HG02678 (cell line): ENCODE measurements around the gene DCANP1.
"Not testable (repeated sequence)": the region's sequence is repeated elsewhere in the genome, so short reads cannot be mapped to it uniquely, and the experiment has no call there.

Source experiments
- ATAC-seq: cut with Tn5 transposase; IDR thresholded peaks from one replicate; pipeline ENCODE4 v1.9.1; 2021; ENCODE audit warnings: mild to moderate bottlenecking, moderate library complexity; ENCODE audit not compliant: unreplicated experiment

Gene DCANP1, protein sequence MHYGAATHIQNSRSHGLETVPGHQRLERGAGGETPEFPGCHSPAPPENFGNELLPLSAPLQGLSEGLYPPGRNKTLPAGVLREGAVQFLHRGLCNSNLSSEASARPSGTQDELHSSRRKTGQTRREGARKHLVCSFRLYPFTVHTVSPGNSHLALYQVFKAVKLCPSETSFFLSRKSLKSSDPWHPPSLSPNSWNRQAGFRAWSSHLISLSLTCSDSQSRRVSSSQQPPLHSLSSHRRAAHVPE

GRCh38 chr5:135447298-135447929, at the start of gene DCANP1:
DCANP1 (minus strand) TSS chr5:135447348; CDS start chr5:135447108, 240 bp downstream.
- no peak for ATAC-seq

DNA sequence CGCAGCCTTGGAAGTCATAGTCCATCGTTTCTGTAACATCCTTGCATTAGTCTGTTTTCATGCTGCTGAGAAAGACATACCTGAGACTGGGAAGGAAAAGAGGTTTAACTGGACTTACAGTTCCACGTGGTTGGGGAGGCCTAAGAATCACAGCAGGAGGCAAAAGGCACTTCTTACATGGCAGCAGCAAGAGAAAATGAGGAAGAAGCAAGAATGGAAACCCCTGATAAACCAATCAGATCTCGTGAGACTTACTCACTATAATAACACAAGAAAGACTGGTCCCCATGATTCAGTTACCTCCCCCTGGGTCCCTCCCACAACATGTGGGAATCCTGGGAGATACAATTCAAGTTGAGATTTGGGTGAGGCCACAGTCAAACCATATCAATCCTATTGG, 48.4 kb upstream of the DCANP1 start:
- not testable (repeated sequence) for ATAC-seq

DNA sequence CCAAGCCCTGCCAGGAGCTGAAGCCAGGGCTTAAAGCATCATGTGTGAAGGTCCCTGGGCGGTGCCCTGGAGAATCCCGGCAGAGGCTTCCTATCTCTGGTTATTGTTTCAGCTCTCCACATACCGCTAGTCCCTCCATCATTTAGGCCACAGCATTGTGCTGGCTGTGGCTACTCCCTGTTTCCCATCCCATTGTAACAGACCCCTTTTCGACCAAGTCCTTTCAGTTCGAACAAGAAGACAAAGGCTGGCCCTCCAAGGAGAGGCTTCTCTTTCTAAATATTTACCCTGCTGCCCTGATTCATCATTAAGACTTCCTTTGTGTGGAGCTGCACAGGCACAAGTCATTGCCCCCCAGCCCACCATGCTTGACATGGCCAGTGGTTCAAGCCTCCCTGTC, 47.0 kb upstream of the DCANP1 start:
- ATAC-seq: no peak

DNA sequence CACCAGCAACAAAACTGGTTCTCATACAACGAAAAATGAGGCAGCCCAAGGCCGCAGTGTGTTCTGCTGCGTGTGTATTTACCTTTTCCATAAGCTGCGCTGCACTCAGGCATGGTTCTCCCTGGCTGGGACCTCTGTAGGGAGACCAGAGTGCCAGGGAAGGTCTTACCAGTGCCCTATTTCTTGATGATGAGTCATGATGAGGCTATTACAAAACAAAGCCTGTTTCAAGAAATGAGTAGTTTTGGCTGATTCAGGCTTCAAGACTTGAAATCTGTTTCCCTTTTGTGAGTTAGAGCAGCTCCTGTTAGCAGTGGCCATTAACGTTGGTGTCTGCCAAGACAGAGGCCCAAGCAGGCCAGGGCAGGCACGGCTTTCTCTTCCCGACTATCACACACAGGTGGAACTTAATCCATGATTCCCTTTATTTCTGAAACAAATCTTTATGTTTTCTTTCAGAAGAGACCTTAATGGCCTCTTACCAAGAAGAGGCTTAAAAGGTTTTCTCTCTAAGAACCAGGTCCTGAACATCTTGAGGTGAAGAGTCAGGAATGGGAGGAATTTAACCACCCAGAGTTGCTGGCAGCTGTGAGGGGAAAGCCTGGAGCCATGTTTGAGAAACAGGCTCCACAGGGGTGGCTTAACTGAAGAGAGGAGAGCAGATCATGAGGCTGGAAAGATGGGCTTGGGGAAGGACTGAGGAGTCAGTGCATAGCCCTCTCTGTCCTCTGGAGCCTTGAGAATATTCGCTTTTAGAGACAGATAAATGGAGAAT, 46.4 kb upstream of the DCANP1 start:
- no peak for ATAC-seq

GRCh38 chr5:135492319-135492626, 45.1 kb upstream of the DCANP1 start:
- ATAC-seq: no peak

DNA sequence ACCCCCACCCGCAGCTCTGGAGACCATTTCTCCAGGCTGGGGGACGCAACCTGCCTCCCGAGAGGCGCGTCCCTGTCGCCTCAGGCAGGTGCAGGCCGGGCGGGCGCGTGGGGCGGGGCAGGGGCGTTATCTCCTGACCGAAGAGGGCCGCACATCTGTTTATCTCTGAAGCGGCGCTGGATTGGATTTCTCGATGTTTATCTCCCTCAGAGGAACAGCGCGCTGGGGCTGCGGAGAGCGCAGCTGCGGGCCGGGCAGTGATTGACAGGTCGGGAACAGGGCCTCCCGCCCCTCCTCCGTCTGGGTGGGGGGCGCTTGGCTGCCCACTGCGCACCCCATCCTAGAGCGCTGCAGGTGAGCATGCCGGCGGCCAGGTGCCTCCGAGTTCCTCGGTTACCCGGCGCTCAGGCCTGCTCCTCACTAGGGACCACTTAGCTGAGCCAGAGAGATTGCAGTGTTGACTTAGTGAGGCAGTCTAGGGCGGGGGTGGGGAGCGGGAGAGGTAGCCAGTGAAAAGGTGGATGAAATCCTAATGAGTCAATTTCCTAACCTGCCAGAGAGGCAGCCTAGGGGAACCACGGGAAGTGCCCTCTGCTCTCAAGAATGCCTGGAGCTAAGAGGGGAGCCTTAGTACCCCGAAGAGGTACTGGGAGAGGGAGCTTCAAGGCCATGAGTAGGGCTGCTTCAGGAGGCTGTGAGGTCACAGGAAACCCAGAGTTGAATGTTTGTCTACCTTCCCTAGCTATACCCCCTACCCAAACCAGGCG, 44.6 kb upstream of the DCANP1 start:
- no peak for ATAC-seq

DNA sequence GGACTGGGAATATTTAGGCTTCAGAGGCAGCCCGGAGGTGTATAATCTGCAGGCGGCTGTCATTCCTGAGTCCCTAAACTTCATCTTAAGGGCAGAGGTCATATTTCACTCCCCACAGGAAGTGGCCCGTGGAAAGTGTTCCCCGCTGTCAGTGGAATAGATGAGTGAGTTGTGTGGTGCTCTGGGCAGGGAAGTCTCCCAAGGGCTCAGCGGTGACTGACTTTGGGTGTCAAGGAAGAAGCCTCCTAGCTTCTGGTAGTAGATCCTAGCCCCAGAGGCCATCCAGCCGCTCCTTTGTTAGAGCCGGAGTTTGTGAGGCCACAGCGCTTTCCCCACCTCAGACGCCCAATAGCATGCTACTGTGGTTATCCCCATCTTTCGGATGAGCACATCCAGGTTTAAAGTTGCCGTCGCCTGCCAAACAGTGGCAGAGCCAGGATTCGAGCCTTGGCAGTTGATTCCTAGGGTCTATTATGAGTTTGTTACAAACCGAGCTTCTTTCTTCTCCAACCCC, 43.9 kb upstream of the DCANP1 start:
- ATAC-seq: no peak

- no peak for ATAC-seq
These were observed 43.3 kb upstream of the DCANP1 start for GRCh38 chr5:135490245-135491037.

DNA sequence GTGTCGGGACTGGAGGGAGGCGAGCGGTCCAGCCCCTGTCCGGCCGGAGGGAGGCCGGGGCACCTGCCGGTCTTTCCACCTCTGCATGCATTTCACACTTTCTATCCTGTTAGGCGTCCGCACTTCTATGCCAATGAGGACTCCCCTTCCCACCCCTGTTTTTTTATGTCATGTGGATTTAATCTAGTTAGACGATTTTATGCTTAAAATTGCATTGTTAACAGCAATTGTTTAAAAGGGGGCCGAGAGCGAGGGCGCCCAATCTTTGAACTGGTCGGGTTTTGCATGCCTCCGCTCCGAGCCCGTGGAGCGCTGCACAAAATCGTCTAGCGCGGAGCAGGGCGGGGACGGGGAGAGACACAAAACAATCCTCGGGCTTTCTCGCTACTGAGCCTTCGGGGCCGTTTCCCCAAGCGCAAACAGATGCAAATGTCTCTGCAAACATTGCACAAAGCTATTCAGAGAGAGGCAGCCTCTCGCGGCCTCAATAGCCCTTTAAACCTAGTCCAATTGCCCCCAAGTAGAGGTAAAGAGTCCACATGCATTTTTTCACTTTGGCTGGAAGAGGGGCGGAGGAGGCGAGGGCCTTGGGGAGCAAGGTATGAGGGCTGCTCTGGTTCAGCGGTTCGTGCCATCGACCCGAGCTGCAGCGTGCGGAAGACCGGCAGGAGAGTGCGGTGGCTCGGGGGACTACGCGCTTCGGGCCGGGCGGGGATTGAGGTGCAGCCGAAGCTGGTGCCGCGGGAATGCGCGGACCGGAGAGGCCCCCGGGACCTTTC, 42.5 kb upstream of the DCANP1 start:
- no peak for ATAC-seq

DNA sequence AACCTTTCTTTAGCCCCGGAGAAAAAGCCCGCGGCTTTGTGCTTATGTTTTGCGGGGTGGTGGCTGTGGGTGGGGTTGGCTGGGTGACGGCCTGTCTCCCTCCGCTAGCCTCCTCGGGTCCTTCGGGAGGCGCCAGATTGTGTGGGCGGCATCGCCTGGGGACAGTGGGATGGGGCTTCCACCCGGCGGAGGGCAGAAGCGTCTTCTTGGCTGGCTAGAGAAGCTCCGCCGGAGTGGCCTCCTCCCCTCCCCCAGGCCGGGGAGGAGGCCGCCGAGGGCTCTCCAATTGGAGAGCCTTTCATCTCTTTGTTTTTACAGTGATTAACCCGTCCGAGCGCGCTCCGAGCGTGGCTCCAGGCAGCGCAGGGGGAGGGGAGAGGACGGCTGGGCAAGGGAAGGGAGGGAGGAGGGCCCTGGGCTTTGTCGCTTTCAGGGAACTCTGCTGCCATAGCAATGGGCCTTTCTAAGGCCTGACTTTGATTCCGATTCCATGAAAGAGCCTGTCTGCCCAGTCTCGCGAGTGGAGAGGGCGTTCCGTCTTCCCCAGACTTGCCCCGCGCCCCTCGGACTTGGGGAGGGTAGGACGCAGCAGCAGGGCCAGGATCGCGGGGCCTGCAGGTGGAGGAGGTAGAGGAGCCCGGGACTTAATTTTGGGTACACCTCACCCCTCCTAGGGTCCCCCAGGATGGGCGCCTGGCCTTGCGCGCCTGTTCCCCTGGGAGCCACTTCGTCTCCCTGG, 41.7 kb upstream of the DCANP1 start:
- ATAC-seq: no peak

GRCh38 chr5:135487839-135488514, 40.8 kb upstream of the DCANP1 start:
- no peak for ATAC-seq

DNA sequence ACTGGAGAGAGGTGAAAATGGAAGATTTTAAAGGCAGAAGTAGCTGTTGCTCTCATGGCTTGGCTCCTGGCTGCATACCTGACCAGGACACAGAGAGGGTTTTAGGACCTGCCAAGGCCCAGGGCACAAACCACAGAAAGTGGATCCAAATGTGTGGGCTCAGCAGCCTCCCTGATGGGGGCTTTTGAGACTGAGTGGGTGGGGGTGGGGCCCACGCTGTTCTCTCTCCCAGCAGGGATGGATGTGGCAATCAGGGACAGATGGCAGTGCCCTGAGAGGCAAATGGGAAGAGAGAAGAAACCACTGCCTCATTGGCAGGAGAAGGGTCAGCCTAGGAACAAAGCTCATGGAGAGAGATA, 39.9 kb upstream of the DCANP1 start:
- ATAC-seq: no peak

GRCh38 chr5:135486131-135487036, 39.2 kb upstream of the DCANP1 start:
- ATAC-seq: no peak

DNA sequence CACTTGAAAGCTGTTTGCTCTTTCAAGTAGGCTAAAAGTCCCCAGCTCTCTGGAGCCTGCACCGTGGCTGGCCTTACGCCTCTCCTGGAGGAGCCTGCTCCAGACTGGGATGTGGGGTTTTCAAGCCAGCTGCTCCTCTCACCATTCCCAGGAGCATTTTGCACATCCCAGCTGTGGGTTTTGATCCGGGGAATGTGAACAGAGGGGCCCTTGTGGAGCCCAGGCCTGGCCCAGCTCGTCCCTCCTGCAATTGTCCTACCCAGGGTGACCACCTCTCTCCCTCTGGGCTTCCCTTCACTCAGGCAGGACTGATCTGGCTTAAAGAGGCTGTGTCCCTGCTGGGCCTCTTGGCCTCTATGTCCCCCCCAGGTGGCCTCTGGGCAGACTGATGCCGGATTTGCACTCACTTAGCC, 37.5 kb upstream of the DCANP1 start:
- ATAC-seq: no peak

DNA sequence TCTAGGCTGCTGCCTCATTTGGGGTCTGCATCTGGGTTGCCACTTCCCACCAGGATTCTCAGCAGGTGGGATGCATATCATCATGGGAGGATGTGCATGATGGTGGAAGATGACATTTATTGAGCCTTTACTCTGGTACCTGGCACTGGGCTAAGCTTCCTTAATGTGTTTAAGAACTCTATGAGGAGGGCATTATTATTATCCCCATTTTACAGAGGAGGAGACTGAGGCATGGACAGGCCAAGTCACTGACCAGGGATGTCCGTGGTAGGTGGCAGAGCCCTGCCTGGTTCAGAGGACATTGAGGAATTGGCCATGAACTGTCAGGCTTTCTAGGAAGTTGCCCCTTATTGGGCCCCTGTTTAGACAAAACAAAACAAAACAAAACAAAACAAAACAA, 36.1 kb upstream of the DCANP1 start:
- no peak for ATAC-seq

DNA sequence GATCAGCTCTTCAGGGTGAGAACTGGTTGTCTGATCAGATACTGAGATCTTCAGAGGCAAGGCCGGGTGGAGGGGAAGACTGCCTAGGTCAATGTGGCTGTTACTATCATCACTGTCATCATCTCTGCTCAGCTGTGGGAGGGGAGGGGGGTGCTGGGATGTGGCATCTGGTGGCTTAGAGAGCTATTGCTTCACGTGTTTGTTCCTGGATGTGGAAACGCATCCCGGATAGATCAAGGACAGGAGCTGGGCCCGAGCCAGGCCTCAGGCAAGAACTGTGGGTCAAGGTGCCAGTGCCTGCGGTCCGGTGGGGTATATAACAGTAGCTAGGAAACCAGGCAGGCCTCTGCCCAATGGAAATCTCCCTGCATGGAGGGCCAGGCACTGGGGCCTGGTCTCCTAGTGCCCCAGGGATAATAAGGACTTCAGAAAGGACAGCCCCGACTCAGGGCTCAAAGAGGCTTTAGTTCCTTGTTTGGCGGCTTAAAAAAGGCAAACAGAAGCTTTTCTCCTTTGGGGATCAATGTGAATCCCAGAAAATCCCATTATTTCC, 35.3 kb upstream of the DCANP1 start:
- ATAC-seq: no peak

GRCh38 chr5:135481909-135482311, 34.8 kb upstream of the DCANP1 start:
- no peak for ATAC-seq
